Measurements from ENCODE around the gene RNF222. TPM values are rescaled to one million over a fixed set of nuclear protein-coding genes. Genes with fewer than 3 reads are reported as not detected.

Gene RNF222
- polyA plus RNA-seq, 2 of the 4 experiments (the other 2 are of a cell fraction) = not detected

DNA sequence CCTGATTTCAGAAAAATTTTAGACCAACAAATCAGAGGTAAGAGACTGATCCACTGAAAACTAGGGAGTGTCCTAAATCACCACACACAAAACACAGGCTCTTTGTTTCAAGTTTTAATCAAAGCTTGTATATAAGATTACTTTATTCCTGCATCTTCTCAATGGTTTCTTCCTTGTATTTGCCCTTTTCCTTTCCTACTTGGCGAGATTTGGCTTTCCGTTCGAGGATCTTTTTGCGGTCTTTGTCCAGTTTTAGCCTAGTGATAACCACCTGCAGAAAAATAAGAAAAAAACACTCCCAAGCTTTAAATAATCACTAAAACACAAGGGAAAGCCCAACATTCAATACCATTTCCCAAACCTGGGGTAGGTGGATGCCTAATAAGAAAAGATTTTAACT, 20.2 kb downstream of the RNF222 start:
- DNase-seq (ENCODE audit: low read depth in 1 of 2, low spot score in 1 of 2) (no peak), ATAC-seq (no peak), FAIRE-seq (no peak)
- 87% methylated on average over 4 of the region's 4 CpGs for WGBS (ENCODE audit: missing lambda C conversion rate)
- Histone ChIP-seq H3K4me2 (peak overlapping the region; percentile 91), H3K9me3 (no peaks in the 10 kb centered on the region), H3K27ac (peak overlapping the region in 1 of 2 experiments; percentile 93; a peak in 2 of 6 replicates), H3K4me3 (no peak overlapping the region), H3K4me1 (peaks cover 57% of the 10 kb centered on the region)
- ChIA-PET CTCF (interaction anchor here (0.6 to 2.2 kb wide), 14 partner anchors 12 to 388 kb away, joined by 3 to 6 read pairs (median 4); partner anchors contain the start of gene BORCS6), POLR2A (interaction anchor here (0.7 to 2.5 kb wide), 6 partner anchors 16 to 258 kb away, joined by 3 to 10 read pairs (median 4); partner anchors contain the start of genes CTC1, NDEL1 and PFAS)
- no peak for TF ChIP-seq CHD4 (IDR thresholded peaks at IDR 0.05; ENCODE audit: borderline replicate concordance)
- TF ChIP-seq NFE2L2 (conservative IDR thresholded peaks at IDR 0.05; ENCODE audit: low read length) = no peak
- no peak for TF ChIP-seq ZNF302 (CRISPR knock-in tag; IDR thresholded peaks at IDR 0.05)
- TF ChIP-seq PHF8 (IDR thresholded peaks at IDR 0.05; ENCODE audit: borderline replicate concordance, low read depth) = no peak

- peaks cover 55% of the 10 kb centered on the region for H3K4me1 ChIP-seq
- H3K27ac ChIP-seq = peak within 1 kb of the TSS; percentile 76 to 93
- ATAC-seq (peak; percentile 93 to 95), FAIRE-seq (no peak), DNase-seq (ENCODE audit: low read depth in 1 of 2, low spot score in 1 of 2) (peak; percentile 92 to 99)
- ChIA-PET POLR2A (interaction anchor here (0.6 to 2.5 kb wide), 11 partner anchors 14 to 749 kb away, joined by 3 to 14 read pairs (median 3); partner anchors contain the start of genes CTC1, NDEL1, PFAS and SAT2), CTCF (interaction anchor here (0.6 to 2.2 kb wide), 22 partner anchors 11 to 1886 kb away, joined by 3 to 7 read pairs (median 4); partner anchors contain the start of genes BORCS6 and NDEL1)
- H3K9me3 ChIP-seq = no peaks in the 10 kb centered on the region
- peak within 1 kb of the TSS; percentile 50 for H3K4me3 ChIP-seq
- whole genome bisulfite sequencing (ENCODE audit: missing lambda C conversion rate) = 2% methylated on average over 34 of the region's 41 CpGs
- H3K4me2 ChIP-seq = peak within 1 kb of the TSS; percentile 91
- TF ChIP-seq RAD21 (conservative IDR thresholded peaks at IDR 0.05 in 1 of 2, IDR thresholded peaks at IDR 0.05 in 1 of 2) = no peak
- TF ChIP-seq, protein P1, sequence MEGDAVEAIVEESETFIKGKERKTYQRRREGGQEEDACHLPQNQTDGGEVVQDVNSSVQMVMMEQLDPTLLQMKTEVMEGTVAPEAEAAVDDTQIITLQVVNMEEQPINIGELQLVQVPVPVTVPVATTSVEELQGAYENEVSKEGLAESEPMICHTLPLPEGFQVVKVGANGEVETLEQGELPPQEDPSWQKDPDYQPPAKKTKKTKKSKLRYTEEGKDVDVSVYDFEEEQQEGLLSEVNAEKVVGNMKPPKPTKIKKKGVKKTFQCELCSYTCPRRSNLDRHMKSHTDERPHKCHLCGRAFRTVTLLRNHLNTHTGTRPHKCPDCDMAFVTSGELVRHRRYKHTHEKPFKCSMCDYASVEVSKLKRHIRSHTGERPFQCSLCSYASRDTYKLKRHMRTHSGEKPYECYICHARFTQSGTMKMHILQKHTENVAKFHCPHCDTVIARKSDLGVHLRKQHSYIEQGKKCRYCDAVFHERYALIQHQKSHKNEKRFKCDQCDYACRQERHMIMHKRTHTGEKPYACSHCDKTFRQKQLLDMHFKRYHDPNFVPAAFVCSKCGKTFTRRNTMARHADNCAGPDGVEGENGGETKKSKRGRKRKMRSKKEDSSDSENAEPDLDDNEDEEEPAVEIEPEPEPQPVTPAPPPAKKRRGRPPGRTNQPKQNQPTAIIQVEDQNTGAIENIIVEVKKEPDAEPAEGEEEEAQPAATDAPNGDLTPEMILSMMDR (IDR thresholded peaks at IDR 0.05) = peak; percentile 38
- peak; percentile 99 for TF ChIP-seq POLR2AphosphoS2 (conservative IDR thresholded peaks at IDR 0.05; ENCODE audit: low read length)
- TF ChIP-seq, protein P2, sequence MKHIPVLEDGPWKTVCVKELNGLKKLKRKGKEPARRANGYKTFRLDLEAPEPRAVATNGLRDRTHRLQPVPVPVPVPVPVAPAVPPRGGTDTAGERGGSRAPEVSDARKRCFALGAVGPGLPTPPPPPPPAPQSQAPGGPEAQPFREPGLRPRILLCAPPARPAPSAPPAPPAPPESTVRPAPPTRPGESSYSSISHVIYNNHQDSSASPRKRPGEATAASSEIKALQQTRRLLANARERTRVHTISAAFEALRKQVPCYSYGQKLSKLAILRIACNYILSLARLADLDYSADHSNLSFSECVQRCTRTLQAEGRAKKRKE (CRISPR knock-in tag; IDR thresholded peaks at IDR 0.05; ENCODE audit: low read depth) = peak; percentile 57; the same call in 1 of the 2 replicates
- peak; percentile 50 for TF ChIP-seq CHD2 (IDR thresholded peaks at IDR 0.05; ENCODE audit: low read length, partially characterized antibody)
- 0 out of 2 replicates have a peak, but pooled peaks have one; percentile 52 for TF ChIP-seq GATA3 (IDR thresholded peaks at IDR 0.05; ENCODE audit: borderline replicate concordance)
- TF ChIP-seq, protein P3, sequence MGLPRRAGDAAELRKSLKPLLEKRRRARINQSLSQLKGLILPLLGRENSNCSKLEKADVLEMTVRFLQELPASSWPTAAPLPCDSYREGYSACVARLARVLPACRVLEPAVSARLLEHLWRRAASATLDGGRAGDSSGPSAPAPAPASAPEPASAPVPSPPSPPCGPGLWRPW (IDR thresholded peaks at IDR 0.05) = no peak
- TF ChIP-seq RFX5 (IDR thresholded peaks at IDR 0.05) = no peak
- peak; percentile 94 for TF ChIP-seq FOSB (CRISPR knock-in tag; IDR thresholded peaks at IDR 0.05)
- TF ChIP-seq KDM1A (IDR thresholded peaks at IDR 0.05; ENCODE audit: low read depth) = no peak
- peak; percentile 84 for TF ChIP-seq TP53 (CRISPR knock-in tag; IDR thresholded peaks at IDR 0.05)
- TF ChIP-seq ZC3H11A (IDR thresholded peaks at IDR 0.05) = no peak
- TF ChIP-seq, protein P4, sequence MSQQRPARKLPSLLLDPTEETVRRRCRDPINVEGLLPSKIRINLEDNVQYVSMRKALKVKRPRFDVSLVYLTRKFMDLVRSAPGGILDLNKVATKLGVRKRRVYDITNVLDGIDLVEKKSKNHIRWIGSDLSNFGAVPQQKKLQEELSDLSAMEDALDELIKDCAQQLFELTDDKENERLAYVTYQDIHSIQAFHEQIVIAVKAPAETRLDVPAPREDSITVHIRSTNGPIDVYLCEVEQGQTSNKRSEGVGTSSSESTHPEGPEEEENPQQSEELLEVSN (IDR thresholded peaks at IDR 0.05; ENCODE audit: borderline replicate concordance, low read depth) = peak; percentile 55; the same call in 1 of the 2 replicates
- peak; percentile 93 for TF ChIP-seq POLR2A (IDR thresholded peaks at IDR 0.05; ENCODE audit: low read length)
- TF ChIP-seq JUN (IDR thresholded peaks at IDR 0.05) = peak; percentile 98 to 99
- TF ChIP-seq HOXB5 (CRISPR knock-in tag; IDR thresholded peaks at IDR 0.05) = 0 out of 2 replicates have a peak, but pooled peaks have one; percentile 17
- peak; percentile 95 for TF ChIP-seq RARB (CRISPR knock-in tag; IDR thresholded peaks at IDR 0.05)
- TF ChIP-seq HOXA7 (CRISPR knock-in tag; IDR thresholded peaks at IDR 0.05) = peak; percentile 97
- TF ChIP-seq MAX (IDR thresholded peaks at IDR 0.05) = peak; percentile 89
- TF ChIP-seq EP300 (IDR thresholded peaks at IDR 0.05) = no peak
- TF ChIP-seq, protein P5, sequence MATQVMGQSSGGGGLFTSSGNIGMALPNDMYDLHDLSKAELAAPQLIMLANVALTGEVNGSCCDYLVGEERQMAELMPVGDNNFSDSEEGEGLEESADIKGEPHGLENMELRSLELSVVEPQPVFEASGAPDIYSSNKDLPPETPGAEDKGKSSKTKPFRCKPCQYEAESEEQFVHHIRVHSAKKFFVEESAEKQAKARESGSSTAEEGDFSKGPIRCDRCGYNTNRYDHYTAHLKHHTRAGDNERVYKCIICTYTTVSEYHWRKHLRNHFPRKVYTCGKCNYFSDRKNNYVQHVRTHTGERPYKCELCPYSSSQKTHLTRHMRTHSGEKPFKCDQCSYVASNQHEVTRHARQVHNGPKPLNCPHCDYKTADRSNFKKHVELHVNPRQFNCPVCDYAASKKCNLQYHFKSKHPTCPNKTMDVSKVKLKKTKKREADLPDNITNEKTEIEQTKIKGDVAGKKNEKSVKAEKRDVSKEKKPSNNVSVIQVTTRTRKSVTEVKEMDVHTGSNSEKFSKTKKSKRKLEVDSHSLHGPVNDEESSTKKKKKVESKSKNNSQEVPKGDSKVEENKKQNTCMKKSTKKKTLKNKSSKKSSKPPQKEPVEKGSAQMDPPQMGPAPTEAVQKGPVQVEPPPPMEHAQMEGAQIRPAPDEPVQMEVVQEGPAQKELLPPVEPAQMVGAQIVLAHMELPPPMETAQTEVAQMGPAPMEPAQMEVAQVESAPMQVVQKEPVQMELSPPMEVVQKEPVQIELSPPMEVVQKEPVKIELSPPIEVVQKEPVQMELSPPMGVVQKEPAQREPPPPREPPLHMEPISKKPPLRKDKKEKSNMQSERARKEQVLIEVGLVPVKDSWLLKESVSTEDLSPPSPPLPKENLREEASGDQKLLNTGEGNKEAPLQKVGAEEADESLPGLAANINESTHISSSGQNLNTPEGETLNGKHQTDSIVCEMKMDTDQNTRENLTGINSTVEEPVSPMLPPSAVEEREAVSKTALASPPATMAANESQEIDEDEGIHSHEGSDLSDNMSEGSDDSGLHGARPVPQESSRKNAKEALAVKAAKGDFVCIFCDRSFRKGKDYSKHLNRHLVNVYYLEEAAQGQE (IDR thresholded peaks at IDR 0.05) = peak; percentile 40; the same call in 1 of the 2 replicates
- no peak for TF ChIP-seq JUNB (IDR thresholded peaks at IDR 0.05)
- TF ChIP-seq, protein P6, sequence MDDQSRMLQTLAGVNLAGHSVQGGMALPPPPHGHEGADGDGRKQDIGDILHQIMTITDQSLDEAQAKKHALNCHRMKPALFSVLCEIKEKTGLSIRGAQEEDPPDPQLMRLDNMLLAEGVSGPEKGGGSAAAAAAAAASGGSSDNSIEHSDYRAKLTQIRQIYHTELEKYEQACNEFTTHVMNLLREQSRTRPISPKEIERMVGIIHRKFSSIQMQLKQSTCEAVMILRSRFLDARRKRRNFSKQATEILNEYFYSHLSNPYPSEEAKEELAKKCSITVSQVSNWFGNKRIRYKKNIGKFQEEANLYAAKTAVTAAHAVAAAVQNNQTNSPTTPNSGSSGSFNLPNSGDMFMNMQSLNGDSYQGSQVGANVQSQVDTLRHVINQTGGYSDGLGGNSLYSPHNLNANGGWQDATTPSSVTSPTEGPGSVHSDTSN (IDR thresholded peaks at IDR 0.05) = peak; percentile 94
- no peak for TF ChIP-seq BHLHE40 (IDR thresholded peaks at IDR 0.05; ENCODE audit: low read depth, low read length)
Observed at GRCh38 chr17:8376271-8377067, 21.2 kb downstream of the RNF222 start, which contains the start of gene KRABD2. KRABD2 (minus strand) TSS chr17:8376704.
